ENCODE data around the gene TPO. TPM values are rescaled to one million over a fixed set of nuclear protein-coding genes. Genes with fewer than 3 reads are reported as not detected.
A peak's percentile ranks its signal among the peaks of the same experiment; 100 is the strongest.

Gene TPO
- total RNA-seq, 1 donor from 2014 or later: not detected

- TF ChIP-seq CTCF (IDR thresholded peaks at IDR 0.05; ENCODE audit: unreplicated experiment): no peak
- Mint-ChIP-seq H3K36me3 (no peaks in the 10 kb centered on the region), H3K4me1 (no peaks in the 10 kb centered on the region), H3K27ac (no peak overlapping the region), H3K27me3 (ENCODE audit: low read depth) (peaks cover 29% of the 10 kb centered on the region), H3K9me3 (no peaks in the 10 kb centered on the region), H3K4me3 (no peak overlapping the region)
- DNase-seq (ENCODE audit: low spot score in 2 of 2, unreplicated experiment in 2 of 2): no peak
Measured at GRCh38 chr2:1497122-1497611, 83.9 kb downstream of the TPO start.

- TF ChIP-seq CTCF (IDR thresholded peaks at IDR 0.05; ENCODE audit: unreplicated experiment): no peak
- peak in 1 of 2 experiments; percentile 5 for DNase-seq (ENCODE audit: low spot score in 2 of 2, unreplicated experiment in 2 of 2)
- no peaks in the 10 kb centered on the region for H3K9me3 Mint-ChIP-seq
- peaks cover 24% of the 10 kb centered on the region for H3K27me3 Mint-ChIP-seq (ENCODE audit: low read depth)
- H3K36me3 Mint-ChIP-seq: no peaks in the 10 kb centered on the region
- H3K4me1 Mint-ChIP-seq: no peaks in the 10 kb centered on the region
- H3K4me3 Mint-ChIP-seq: no peak overlapping the region
- no peak overlapping the region for H3K27ac Mint-ChIP-seq
Measured at GRCh38 chr2:1498176-1498575, 84.9 kb downstream of the TPO start.

- Mint-ChIP-seq H3K27ac (no peak overlapping the region), H3K36me3 (no peaks in the 10 kb centered on the region), H3K9me3 (no peaks in the 10 kb centered on the region), H3K4me3 (no peak overlapping the region), H3K27me3 (ENCODE audit: low read depth) (peaks cover 22% of the 10 kb centered on the region), H3K4me1 (no peaks in the 10 kb centered on the region)
- no peak for TF ChIP-seq CTCF (IDR thresholded peaks at IDR 0.05; ENCODE audit: unreplicated experiment)
- DNase-seq (ENCODE audit: low spot score in 2 of 2, unreplicated experiment in 2 of 2): peak in 1 of 2 experiments; percentile 5
Measured at GRCh38 chr2:1499033-1499795, 86.0 kb downstream of the TPO start.

GRCh38 chr2:1501038-1501851, 88.0 kb downstream of the TPO start:
- peak in 1 of 2 experiments; percentile 12 for DNase-seq (ENCODE audit: low spot score in 2 of 2, unreplicated experiment in 2 of 2)
- Mint-ChIP-seq H3K4me1 (no peaks in the 10 kb centered on the region), H3K27me3 (ENCODE audit: low read depth) (peaks cover 13% of the 10 kb centered on the region), H3K27ac (no peak overlapping the region), H3K36me3 (no peaks in the 10 kb centered on the region), H3K9me3 (no peaks in the 10 kb centered on the region), H3K4me3 (no peak overlapping the region)
- no peak for TF ChIP-seq CTCF (IDR thresholded peaks at IDR 0.05; ENCODE audit: unreplicated experiment)

GRCh38 chr2:1501991-1502390, 88.7 kb downstream of the TPO start:
- no peak overlapping the region for H3K27ac Mint-ChIP-seq
- no peaks in the 10 kb centered on the region for H3K9me3 Mint-ChIP-seq
- H3K27me3 Mint-ChIP-seq (ENCODE audit: low read depth): peaks cover 11% of the 10 kb centered on the region
- H3K36me3 Mint-ChIP-seq: no peaks in the 10 kb centered on the region
- no peak overlapping the region for H3K4me3 Mint-ChIP-seq
- peak in 1 of 2 experiments; percentile 5 for DNase-seq (ENCODE audit: low spot score in 2 of 2, unreplicated experiment in 2 of 2)
- no peaks in the 10 kb centered on the region for H3K4me1 Mint-ChIP-seq
- TF ChIP-seq CTCF (IDR thresholded peaks at IDR 0.05; ENCODE audit: unreplicated experiment): no peak
